ENCODE measurements around the gene POLDIP2.

The POLDIP2 gene

GRCh38 chr17:28317099-28317965 is 40.0 kb downstream of the POLDIP2 start:
- DNase-seq (ENCODE audit: low read depth): no peak

- DNase-seq (ENCODE audit: low read depth): no peak
Observed at GRCh38 chr17:28315846-28316705, 41.3 kb downstream of the POLDIP2 start.

- no peak for DNase-seq (ENCODE audit: low read depth)
Observed at GRCh38 chr17:28313841-28314240, 43.5 kb downstream of the POLDIP2 start.

- DNase-seq (ENCODE audit: low read depth): no peak
Observed at GRCh38 chr17:28306954-28307401, 50.3 kb downstream of the POLDIP2 start.

GRCh38 chr17:28298449-28298848 is 58.9 kb downstream of the POLDIP2 start:
- DNase-seq (ENCODE audit: low read depth): no peak

Data from activated gamma-delta T cell treated with anti-CD3 and anti-CD28 coated beads, Interleukin-2, amount 50 U/mL, for 16 hours (primary cell).